Epidermal melanocyte (primary cell): Measurements from ENCODE around the gene HIVEP3.

Experiments
- DNase-seq: peaks from one replicate; pipeline ENCODE4 v3.0.0; 2011; ENCODE audit warnings: low spot score; ENCODE audit not compliant: insufficient read length

Gene HIVEP3

GRCh38 chr1:41813226-41813625, 105.5 kb downstream of the HIVEP3 start:
- DNase-seq, result no peak

DNA sequence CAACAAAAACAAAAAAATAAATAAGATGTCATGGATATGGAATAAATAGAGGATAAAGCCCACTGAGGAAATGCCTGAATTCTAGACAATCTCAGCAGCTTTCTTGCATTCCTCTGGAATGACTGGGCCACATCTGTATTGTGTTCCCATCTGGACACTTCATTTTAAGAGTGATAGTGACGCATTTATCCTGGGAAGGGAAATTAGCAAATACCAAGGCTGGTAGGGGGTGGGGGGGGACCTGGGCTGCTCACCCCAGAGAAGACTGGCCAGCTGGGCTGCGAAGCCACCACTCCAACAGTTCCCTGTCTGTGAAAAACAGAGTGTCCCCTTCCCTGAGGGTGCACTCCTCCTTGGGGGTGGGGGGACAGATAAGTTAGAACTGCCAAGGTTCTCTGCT, 106.3 kb downstream of the HIVEP3 start:
- no peak for DNase-seq

GRCh38 chr1:41812051-41812450, 106.7 kb downstream of the HIVEP3 start:
- DNase-seq, result no peak

- no peak for DNase-seq
These were observed 107.5 kb downstream of the HIVEP3 start for GRCh38 chr1:41811051-41811795.

DNA sequence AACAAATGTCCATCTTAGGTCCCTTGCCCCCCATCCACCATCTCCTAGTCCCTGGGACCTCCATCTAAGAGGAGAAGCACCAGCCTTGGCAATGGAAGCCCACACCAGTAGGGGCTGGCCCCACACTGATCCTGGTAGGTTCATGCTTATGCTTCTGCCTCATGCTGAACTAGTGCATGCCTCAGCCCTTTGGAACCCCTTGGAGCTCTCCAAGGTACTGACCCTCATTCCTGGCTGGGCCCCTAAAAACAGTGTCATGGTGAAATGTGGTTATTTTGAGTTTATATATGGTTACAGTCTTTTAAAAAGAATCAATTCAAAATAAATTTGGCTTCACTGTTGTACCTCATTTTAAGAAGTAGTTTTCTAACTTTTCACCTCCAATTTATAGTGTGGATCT, 108.3 kb downstream of the HIVEP3 start:
- no peak for DNase-seq

- no peak for DNase-seq
These were observed 109.0 kb downstream of the HIVEP3 start for GRCh38 chr1:41809692-41810091.

- no peak for DNase-seq
These were observed 111.3 kb downstream of the HIVEP3 start for GRCh38 chr1:41807390-41807789.

GRCh38 chr1:41806472-41807155, 112.1 kb downstream of the HIVEP3 start:
- no peak for DNase-seq

DNA sequence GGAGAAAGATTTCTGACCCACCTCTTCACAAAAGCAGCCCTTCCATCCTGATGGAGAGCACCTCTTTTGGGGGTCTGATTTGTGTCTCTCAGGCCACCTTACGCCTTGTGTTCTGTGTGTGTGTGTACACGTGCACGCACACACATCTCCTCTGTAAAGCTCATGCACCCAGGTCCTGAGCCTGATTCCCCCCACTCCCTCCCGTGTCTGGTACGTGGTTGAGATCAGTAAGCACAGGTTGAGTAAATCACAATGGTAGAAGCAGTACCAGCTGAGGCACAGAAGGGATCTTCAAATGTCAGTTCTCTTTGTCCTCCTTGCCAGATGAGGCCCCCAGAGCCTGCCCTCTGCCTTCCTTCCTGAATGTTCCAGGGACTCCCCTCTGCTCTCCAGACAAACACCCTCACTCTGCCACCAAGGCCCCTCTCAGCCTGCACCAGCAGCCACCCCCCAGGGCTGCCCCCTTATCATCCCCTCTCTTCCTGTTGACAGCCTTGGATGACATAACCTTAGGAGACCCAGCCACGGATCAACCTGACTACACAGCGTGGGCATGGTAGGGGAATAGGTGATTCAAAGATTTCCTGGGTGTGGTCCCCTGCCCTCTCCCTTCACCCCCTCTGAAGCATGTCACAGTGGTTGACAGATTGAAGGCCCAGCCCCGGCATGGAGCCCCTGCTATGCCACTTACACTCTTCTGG, 112.8 kb downstream of the HIVEP3 start:
- DNase-seq, result no peak

DNA sequence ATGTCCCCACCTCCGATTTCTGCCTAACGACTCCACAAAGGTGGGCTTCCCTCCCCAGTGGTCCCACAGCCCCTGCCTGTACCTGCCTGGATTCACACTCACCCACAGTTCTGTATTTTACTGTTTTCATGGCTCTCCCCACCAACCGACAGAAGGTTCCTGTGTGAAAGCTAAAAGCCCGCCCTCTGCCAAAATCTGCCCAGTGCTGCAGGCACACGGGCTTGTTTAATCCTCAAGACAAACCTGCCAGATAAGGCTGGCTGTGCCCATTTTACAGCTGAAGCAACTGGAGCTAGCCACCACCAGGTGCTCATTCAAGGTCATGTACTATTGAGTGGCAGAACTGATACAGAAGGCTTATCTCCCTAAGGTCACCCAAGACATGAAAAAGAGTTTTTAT, 114.5 kb downstream of the HIVEP3 start:
- DNase-seq, result no peak

DNA sequence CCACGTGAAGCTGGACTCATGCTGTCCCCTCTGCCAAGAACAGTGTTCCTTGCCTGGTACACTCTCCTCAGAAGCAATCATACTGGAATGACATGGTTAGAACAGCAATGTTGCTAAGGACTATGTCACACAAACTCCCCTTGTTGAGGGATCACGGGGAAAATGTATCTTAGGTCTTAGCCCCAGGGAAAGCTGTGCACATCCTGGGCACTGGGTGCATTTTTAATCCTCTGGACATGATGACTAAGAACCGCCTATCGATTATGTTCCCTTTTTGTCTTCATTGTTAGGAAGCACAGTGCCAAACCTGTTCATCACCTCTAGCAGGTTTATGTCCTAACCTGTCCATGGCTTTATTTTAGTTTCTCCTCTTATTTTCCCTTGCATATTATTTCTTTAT, 115.1 kb downstream of the HIVEP3 start:
- DNase-seq, result no peak

GRCh38 chr1:41802532-41803501, 115.9 kb downstream of the HIVEP3 start:
- DNase-seq, result no peak

- no peak for DNase-seq
These were observed 118.4 kb downstream of the HIVEP3 start for GRCh38 chr1:41800311-41800829.

DNA sequence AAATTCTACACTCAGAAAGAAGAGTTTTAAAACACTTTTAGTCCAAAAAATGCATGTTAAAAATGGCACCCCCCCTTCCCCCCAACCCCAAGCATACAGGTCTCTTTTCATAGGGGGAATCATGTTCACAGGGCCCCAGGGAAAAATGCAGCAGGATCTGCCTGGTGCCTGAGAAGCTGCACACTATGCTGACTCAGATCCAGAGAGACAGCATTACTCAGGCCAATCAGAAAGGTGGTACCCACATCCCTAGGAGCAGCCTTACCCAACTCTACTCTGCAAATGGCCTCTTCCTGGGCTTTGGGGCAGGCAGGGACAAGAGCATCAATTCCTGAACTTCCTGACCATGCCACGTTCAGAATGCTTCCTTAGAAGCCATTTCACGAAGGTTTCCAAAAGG, 119.0 kb downstream of the HIVEP3 start:
- no peak for DNase-seq

- DNase-seq, result no peak
These were observed 119.5 kb downstream of the HIVEP3 start for GRCh38 chr1:41799205-41799604.

- no peak for DNase-seq
These were observed 123.4 kb downstream of the HIVEP3 start for GRCh38 chr1:41795205-41795762.

DNA sequence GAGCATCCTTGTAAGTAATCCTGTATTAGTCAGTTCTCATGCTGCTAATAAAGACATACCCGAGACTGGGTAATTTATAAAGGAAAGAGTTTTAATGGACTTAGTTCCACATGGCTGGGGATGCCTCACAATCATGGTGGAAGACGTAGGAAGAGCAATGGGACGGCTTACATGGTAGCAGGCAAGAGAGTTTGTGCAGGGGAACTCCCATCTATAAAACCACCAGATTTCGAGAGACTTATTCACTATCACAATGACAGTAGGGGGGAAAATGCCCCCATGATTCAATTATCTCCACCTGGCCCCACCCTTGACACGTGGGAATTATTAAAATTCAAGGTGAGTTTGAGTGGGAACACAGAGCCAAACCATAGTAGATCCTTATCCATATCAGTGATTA, 124.7 kb downstream of the HIVEP3 start:
- DNase-seq, result no peak

GRCh38 chr1:41792485-41792770, 126.3 kb downstream of the HIVEP3 start:
- no peak for DNase-seq

GRCh38 chr1:41791667-41792484, 126.8 kb downstream of the HIVEP3 start:
- no peak for DNase-seq

DNA sequence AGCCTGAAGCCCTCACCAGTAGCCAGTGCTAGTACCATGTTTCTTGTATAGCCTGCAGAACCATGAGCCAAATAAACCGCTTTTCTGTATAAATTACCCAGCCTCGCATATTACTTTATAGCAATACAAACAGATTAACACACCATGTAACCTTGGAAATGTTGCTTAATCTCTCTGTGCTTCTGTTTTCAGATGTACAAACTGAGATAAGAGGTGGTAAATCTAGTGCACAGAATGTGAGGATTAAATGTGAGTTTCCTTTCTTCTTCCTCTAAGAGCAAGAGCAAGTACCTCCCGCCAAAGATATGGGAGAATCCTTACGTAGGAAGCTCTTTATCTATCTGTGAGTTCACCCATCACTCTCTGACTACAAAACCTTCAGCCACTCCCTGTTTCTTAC, 128.4 kb downstream of the HIVEP3 start:
- DNase-seq, result no peak
